Myocyte (in vitro differentiated cells): ENCODE data around the gene SLC6A12. TPM values are rescaled to one million over a fixed set of nuclear protein-coding genes. Genes with fewer than 3 reads are reported as not detected.
A peak's percentile ranks its signal among the peaks of the same experiment; 100 is the strongest.
"Not testable (repeated sequence)": the region's sequence is repeated elsewhere in the genome, so short reads cannot be mapped to it uniquely, and the experiment has no call there.

Experiments used
- DNase-seq: peaks from one replicate; pipeline ENCODE4 v3.0.0-alpha.2; 2012; ENCODE audit warnings: low read depth
- total RNA-seq: library from RNA; depleted of rRNA; stranded (reverse); fragments of >200 nt; gene quantifications from 2 replicates; pipeline ENCODE4 v1.2.3, GENCODE V29; 2014

The SLC6A12 gene
- total RNA-seq, 1 donor from 2014 or later = 0.05 TPM

DNA sequence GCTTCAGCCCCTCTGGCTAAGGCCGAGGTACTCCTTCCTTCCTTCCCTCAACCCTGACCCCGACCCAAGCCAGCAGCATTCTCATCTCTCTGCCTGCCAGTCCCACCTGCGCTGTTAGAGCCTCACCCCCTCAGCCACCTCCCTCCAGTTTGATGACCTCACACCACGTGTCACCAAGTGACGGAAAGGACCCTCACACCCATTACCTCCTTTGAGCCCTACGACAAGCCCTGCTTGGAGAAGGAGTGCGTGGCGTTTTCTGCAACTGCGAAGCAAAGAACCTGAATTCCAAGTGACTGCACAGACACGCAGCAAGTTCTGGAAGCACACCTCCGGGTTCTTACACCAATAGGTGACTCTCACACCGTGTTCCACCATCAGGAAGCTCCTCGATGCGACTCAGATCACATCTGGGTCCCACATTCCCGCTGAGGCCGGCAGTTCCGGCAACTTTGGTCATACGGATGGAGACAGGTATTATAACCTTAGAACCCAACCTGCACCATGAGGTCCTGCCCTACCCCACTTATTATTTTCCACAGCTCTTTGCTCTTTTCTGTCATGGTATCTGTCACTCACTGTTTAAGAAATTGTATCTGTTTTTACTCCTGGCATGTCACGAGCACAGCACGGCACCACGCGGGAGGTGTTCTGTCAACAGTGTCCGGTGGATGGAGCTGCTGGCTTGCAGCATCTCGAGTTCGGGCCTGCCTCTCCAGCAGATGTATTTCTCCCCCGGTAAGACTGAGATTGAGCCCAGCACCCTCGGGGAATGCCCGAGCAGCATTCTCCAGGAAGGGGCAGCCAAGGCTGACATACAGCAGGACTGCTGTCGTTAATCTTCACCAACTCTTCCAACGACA is 5.0 kb upstream of the SLC6A12 start:
- DNase-seq = no peak

DNA sequence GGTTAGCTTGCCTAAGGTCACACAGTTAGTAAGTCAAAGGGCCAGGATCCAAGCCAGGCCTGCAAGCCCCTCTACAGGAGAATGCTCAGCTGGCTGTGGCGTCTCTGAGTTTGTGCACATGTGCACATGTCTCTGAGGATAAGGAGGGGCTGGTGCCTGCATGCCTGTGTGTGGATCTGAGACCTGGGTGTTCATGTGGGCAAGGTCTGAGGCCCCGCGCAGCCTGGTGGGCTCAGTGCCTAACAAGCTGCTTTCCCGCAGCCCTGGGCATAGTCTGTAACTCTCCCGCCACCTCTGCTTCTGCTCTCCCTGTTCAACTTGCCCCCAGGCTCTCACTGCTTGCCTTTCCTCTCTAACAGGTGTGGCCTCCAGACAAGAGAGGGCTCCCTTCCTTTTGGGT is 4.3 kb upstream of the SLC6A12 start:
- no peak for DNase-seq

DNA sequence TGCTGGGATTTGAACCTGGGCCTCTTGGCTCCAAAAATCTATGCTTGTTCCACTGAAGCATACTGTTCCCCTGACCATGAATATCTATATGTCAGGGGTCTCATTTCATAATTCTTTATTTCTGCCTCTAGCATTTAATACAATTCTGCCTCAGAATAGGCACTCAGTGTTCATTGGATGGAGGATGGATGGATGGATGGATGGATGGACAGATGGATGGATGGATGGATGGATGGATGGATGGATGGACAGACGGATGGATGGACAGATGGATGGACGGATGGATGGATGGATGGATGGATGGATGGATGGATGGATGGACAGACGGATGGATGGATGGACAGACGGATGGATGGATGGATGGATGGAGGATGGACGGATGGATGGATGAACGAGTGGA is 3.1 kb upstream of the SLC6A12 start:
- DNase-seq = not testable (repeated sequence)

- no peak for DNase-seq
Observed at GRCh38 chr12:215116-215515, 1.2 kb upstream of the SLC6A12 start.

DNA sequence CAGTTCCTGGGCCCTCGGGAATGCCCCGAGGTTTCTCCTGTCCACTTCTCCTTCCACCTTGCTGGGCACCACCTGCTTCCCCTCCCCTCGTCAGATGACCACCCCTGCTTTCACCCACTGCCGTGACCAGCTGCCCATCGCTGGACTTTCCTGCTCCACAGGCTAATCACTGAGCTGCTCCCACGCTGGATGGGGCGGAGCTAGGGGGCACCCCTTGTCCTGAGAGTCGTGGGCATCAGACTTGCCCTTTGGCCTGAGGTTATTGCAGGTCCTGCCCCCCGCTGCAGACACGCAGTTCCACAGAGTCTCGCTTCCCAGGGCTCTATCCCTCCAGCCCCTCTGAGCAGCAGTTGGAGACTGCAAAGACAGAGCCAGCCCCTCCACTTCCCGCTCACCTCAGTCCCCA is 427 bp downstream of the SLC6A12 start:
- no peak for DNase-seq

DNA sequence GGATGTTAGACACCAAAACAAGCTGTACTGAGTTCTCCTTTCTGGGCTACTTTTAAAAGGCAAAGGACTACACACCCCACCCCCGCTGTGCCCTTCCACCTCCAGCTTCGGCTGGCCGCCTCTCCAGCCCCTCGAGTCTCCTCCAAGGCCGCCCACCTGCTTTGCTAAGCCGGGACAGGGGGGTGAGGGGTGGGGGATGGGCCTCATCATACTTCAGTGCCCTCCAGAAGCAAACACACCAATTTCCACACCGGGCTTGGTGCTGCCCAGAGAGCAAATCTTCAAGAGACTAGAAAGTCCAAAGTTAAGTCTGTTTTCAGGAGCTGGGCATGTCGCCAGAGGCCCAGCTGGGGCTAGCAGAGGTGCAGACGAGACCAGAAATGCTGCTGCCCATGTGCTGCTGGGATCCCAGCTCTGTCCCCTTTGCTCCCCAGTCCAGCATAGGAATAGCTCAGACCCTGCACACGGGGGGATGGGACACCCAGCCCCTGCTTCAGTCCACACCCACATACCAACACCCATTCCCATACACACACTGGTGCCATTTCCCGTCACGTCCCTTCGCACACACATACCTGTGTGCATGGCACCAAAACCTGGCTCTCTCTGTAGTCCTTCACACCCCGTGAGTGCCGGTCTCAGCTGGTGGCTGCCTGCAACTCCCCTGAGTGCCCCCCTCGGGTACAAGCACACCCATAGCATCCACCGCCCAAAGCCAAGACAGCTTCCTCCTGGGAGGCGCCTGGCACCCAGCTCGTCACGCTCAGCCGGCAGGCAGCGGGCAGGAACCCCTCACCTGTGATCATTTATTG is 1.0 kb downstream of the SLC6A12 start:
- peak; percentile 22 for DNase-seq

GRCh38 chr12:212415-212714 is 1.6 kb downstream of the SLC6A12 start:
- DNase-seq = no peak

DNA sequence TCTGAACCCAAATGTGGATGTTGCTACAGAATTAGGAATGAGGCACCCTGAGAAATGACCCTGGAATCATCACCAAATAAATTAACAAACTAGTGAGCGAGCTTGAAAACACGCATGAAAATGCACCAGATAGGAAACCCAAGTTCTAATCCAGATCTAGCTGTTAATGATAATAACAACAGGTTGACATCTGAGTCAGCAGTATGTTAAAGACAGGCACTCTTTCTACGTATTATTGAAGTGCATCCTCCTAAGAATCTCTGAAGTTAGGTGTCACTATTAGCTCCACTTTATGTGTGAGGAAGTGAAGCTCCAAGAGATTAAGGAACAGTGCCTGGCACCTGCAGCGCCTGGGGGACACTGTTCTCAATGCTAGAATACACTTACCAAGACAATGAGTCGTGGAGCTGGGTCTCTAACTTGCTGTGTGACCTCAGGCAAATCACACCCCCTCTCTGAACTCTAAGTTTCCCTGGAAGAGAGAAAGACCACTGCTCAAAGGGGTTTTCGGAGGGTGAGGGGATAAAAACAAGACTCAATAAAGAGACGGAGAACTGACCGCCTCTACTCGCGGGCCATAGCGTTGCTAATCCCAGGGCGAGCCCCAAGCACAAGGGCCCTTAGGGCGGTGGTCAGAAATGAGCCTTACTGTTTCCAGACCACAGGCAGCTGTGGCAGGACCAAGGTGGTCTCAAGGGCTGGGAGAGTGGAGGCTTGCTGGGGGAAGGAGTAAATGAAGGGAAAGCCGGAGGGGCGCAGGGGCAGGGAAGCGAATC is 2.1 kb downstream of the SLC6A12 start:
- no peak for DNase-seq

DNA sequence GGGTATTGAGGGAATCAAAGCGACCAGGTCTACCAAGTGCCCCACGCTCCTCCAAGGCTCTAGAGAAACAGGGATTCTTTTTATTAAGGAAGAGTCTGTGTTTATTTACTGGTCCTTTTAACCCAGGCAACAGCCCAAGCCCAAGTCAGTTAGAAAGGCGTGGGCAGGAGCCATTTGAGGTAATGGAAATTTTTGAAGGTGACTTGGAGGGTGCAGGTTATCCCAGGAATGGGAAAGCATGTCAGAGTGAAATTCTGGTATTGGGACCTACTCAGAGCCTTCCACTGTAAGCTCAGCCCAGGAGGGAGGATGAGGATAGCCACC is 2.9 kb downstream of the SLC6A12 start:
- no peak for DNase-seq

GRCh38 chr12:210277-211141 is 3.4 kb downstream of the SLC6A12 start:
- DNase-seq = no peak

- no peak for DNase-seq
Observed at GRCh38 chr12:209851-210250, 4.1 kb downstream of the SLC6A12 start.

DNA sequence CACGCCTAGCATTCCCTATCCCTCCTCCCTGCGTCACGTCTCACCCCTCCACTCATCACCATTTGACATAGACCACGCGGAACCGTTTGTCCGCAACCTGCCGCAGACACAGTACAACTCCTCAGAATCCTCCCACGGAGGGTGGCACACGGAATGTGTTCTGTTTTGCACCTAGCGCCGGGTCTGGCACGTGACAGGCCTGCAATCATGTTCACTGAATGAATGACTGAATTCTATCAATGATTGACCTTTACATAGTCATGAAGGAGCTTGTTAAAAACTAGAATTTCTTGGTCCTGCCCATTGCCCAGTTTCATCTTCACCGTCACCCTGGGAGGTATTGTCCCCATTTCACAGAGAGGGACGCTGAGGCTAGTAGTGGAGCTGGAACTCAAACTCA is 4.7 kb downstream of the SLC6A12 start:
- no peak for DNase-seq

GRCh38 chr12:208813-209212 is 5.1 kb downstream of the SLC6A12 start:
- no peak for DNase-seq

- no peak for DNase-seq
Observed at GRCh38 chr12:207804-208203, 6.2 kb downstream of the SLC6A12 start.

- no peak for DNase-seq
Observed at GRCh38 chr12:206746-207440, 7.1 kb downstream of the SLC6A12 start.

DNA sequence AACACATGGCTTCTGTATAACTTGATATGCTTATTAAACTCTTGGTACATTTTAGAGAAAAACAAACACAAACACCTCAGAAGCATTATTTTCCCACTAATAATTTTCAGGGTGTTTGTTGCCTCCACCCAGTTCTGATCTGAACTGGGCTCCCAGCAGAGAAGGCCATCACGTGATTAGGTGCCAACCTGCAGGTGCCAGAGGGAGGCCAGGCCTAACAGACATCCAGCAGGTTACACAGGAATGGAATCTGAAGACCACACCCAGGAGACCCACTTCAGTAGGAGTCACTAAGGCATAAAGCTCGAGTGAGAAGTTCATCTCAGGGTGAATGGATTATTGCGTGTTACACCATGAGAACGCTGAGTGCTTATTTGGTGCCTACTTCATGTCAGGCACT is 8.9 kb downstream of the SLC6A12 start:
- DNase-seq = no peak

DNA sequence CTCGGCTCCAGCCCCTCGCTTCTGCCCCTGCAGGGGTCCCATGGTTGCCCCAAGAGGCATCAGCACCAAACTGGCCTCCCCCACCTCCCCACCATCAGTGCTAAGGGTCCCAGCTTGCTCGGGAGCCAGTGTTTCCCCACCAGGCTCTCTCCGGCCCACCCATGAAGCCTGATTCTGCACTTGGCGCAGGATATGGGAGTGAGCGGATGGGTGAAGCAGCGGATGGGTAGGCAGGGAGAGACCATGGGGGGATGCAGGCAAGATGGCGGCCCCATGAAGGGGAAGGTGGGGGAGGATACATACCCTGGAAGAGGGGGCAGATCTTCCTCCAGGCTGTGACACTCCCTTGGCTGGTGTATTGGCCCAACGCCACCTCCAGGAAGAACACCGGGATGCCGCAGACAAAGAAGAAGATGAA is 9.7 kb downstream of the SLC6A12 start:
- DNase-seq = no peak

DNA sequence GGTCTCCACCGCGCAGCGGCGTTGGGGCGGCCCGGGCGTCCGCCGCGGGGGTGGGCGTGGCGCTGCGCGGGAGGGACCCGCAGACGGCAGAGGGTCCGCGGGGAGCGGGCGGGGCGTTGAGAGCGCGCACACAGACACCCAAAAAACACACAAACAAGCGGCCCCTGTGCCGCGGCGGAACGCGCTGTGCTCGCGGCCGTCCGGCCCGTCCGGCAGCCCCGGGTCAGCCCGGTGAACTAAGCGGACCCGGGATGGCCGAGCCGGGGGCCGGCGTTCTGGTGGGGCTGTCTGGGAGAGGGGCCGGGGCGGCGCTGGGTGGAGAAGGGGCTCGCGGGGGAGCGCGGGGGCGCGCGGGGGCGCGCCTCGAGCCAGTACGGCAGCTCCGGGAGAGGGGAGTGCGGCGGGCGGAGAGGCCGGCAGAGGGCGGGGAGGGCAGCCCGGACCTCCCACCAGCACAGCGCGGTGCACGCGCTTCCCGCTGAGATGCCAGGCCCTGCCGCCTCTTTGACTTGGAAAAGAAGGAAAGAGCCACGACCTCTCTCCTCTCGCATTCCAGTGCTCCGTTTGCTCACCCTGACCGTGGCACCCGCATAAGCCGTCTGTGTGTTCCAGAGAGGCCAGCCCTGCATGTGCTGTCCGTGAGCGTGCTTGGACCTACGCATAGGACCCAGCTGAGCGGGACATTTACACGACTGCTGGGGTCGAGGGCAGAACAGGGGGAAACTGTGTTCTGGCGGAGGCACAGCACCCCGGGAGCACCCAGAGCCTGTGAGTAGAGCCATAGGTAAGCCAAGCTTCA is 10.3 kb downstream of the SLC6A12 start:
- DNase-seq = peak; percentile 16

DNA sequence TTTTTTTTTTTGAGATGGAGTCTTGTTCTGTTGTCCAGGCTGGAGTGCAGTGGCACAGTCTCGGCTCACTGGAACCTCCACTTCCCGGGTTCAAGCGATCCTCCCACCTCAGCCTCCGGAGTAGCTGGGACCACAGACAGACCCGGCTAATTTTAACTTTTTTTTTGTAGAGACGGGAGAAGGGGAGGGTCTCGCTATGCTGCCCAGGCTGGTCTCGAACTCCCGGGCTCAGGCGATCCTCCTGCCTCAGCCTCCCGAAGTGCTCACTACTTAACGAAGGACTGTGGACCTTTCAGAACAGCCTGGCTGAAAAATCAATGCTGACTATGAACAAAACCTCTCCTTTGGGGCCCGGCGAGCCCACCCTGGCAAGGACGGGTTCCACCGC is 10.9 kb downstream of the SLC6A12 start:
- DNase-seq = no peak
